GM21529 (cell line): ENCODE results near the gene MMP25.
"Not testable (repeated sequence)": the region's sequence is repeated elsewhere in the genome, so short reads cannot be mapped to it uniquely, and the experiment has no call there.

Experiments used
- ATAC-seq: cut with Tn5 transposase; IDR thresholded peaks from one replicate; pipeline ENCODE4 v1.9.1; 2021; ENCODE audit not compliant: unreplicated experiment

Gene MMP25

DNA sequence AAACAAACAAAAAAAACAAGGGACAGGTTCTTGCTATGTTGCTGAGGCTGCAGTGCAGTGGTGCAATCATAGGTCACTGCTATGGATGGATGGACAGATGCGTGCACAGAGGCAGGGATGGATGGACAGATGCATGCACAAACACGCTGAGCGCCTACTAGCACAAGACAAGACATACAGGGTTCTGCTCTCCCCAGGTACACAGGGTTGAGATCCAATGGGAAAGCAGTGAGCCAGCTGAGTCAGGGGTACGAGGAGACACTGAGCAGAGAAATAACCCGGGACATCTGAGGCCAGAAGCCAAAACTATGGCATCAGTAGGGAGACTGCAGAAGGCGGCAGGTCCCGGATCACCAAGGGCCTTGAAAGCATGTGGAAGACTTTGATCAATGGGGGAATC is 25.3 kb downstream of the MMP25 start:
- ATAC-seq = no peak

DNA sequence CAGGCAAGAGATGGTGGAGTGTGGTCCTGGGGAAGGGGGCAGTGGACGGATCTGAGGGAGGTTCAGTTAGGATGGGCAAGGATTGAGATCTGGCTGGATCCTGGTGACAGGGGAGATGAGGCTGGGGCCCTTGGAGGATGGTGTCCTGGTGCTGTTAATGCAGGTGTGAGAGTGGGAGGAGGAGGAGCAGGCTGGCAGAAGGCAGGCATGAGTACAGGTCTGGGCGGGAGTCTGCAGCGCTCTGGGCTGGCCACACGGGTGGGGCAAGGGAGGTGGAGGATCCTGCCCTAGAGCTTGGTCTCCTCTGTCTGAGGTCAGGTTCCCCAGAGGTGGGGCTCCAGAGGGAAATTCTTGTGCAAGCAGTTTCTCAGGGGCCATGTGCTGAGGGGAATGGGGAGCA is 25.8 kb downstream of the MMP25 start:
- not testable (repeated sequence) for ATAC-seq

- ATAC-seq = not testable (repeated sequence)
Measured at GRCh38 chr16:3072576-3073263, 26.4 kb downstream of the MMP25 start.

- no peak for ATAC-seq
Measured at GRCh38 chr16:3073448-3073847, 27.1 kb downstream of the MMP25 start.

GRCh38 chr16:3074860-3075522 is 28.6 kb downstream of the MMP25 start:
- peak; percentile 61 for ATAC-seq

- ATAC-seq = no peak
Measured at GRCh38 chr16:3075523-3075915, 29.2 kb downstream of the MMP25 start.

- not testable (repeated sequence) for ATAC-seq
Measured at GRCh38 chr16:3075946-3076345, 29.6 kb downstream of the MMP25 start.

GRCh38 chr16:3076577-3076976 is 30.2 kb downstream of the MMP25 start:
- ATAC-seq = no peak

DNA sequence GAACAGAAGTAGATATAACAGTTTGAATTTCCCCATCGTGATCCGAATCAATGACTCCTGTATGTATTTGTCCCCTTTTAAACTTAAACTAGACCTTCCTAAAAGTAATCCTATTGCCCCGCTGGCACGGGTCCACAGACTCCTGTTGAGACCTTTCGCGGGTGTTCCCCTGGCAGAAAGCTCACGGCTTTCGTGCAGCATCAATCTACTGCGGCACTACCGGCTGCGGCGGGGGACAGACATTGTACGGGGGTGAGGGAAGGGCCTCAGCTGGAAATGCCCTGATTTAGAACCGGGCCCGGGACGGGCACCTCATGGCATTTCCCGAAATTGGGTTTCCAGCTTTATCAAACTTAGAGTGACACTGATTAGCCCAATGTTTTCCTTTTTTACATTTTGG is 33.7 kb downstream of the MMP25 start:
- no peak for ATAC-seq

GRCh38 chr16:3081957-3082356 is 35.6 kb downstream of the MMP25 start:
- ATAC-seq = not testable (repeated sequence)

DNA sequence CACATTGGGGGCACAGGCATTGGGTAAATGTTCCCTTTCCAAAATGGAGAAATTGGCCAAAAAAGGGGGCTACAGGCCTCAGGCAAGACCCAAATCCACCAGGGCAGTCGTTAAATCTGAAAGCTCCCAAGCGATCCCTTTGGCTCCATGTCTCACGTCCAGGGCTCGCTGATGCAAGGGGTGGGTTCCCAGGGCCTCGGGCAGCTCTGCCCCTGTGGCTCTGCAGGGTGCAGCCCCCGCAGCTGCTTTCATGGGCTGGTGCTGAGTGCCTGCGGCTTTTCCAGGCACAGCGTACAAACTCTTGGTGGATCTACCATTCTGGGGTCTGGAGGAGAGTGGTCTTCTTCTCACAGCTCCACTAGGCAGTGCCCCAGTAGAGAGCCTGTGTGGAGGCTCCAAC is 37.0 kb downstream of the MMP25 start:
- ATAC-seq = not testable (repeated sequence)

GRCh38 chr16:3084491-3084890 is 38.1 kb downstream of the MMP25 start:
- ATAC-seq = no peak

DNA sequence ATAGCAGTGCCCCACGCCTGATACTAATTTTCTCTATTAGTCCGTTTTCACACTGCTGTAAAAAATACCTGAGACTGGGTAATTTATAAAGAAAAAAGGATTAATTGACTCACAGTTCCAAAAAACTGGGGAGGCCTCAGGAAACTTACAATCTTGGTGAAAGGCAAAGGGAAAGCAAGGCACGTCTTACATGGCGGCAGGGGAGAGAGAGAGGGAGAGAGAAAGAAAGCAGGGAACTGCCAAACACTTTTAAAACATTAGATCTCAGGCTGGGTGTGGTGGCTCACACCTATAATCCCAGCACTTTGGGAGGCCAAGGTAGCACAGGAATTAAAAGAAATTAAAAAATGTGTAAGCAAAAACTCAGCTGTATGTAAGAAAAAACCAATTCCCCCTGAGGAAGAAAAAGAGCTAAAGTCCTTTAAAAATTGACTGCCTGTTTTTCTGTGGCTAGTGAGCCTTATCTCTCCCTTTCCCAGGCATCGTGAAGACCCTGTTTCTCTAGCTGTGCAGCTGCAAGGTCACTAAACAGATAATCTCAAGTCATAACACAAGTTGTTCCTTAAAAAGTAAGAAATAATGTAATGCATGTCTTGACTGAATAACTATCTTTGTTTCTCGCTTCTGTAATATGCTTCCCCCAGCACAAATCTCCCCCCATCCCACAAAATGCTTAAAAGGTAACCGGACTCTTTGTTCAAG is 38.8 kb downstream of the MMP25 start:
- ATAC-seq = no peak

DNA sequence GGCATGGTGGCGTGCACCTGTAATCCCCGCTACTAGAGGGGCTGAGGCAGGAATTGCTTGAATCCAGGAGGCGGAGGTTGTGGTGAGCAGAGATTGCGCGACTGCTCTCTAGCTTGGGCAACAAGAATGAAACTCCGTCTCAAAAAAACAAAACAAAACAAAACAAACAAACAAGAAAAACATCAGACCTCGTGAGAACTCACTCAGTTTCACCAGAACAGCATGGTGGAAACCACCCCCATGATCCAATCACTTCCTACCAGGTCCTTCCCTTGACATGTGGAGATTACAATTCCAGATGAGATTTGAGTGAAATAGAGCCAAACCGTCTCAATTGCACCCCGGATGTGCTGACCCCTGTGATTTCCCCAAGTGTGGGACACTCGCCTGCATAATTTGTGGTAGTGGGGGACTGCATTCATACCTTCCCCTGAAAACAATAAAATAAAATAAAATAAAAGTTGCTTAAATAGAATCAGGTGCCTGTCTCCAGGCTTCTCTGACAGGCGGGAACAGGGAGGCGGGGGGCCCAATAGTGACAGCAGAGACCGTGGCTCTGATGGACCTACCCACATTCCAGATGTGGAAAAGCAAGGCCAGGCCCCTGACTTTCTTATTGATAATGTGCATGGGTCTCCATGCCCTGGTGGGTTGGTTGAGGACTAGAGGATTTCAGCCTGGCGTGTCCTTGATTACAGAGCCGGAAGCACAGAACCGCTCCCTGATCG is 39.7 kb downstream of the MMP25 start:
- no peak for ATAC-seq

DNA sequence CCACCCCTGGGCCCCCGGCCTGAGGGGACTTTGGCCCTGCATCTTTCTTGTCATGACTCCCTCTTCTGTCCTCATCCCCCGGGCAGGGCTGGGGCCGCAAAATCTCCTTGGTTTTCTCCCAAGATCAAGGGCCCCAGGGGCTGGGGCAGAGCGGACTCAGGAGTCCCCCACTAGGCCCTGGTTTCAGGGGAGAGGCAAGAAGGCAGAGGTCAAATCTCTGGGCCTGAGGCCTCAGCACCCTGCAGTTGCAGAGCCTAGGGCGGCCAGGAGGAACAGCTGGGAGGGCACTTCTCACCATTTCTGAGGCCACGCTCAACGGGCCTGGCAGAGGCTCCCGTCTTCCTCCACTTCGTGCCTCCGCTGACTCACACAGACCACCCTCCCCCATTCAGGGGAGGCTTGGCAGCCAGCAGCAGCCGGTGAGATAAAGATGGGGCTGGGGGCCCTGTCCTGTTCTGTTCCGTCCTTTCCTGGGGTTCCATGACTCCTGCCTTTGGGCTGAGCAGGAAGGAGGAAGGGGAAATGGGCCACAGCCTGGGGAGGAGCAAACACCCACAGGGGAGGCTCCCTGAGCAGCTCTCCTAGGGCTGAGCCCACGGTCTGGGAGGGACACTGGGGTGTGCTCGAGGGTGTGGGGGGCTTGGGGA is 40.4 kb downstream of the MMP25 start:
- no peak for ATAC-seq

DNA sequence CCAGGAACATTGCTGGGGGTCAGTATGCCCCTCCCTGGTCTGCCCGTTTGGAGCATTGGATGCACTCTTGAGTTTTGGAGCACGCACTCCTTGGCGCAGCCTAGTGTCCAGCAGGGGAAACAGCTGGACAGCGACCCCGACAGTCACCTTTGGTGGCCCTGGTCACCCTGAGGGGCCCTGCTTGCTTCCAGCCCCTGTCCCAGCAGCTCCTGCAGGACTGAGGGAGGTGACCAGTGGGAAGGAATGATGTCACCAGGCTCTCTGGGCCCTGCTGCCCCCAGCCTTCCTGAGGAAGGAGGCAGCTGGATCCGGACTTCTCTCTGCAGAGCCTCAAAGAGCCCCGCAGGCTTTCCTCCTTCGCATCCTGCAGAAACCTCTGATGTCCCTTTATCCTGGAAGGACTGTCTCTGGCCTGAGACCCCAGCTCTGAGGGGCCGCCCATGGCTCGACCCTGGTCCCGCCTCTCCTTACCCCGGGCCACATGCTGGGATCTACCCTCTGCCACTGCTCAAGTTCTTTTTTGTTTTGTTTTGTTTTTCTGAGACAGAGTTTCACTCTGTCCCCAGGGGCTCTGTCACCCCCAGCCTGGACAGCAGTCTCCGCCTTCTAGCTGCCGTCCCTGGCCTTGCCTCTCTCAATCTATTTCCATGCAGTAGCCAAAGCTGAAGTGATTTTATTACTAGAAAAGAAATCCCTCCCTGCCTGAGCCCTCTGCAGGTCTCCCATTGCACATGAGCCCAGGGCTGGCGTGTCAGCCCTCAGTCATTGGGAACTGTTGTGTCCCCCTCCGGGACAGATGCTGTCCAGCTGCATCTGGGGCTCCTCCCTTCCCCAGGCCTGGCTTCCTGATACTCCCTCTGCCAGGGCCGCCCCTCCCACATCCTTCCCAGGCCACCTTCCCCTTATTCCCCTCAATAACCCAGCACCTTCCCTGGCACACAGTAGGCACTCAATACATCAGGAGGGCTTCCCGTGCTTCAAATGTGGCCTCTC is 41.2 kb downstream of the MMP25 start:
- no peak for ATAC-seq

DNA sequence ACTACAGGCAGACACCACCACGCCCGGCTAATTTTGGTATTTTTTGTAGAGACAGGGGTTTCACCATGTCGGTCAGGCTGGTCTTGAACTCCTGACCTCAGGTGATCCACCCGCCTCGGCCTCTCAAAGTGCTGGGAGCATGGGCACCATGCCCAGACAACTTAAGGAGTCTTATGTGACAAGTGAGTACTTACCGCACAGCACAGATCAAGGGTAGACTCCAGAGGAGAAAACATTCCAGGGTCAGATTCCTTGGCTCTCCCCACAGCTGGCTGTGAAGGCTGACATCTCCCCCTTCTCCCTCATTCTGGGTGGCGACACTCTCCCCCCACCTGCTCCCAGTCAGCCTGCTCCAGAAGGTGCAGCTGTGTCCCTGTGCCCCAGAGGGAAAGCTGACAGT is 42.1 kb downstream of the MMP25 start:
- no peak for ATAC-seq

DNA sequence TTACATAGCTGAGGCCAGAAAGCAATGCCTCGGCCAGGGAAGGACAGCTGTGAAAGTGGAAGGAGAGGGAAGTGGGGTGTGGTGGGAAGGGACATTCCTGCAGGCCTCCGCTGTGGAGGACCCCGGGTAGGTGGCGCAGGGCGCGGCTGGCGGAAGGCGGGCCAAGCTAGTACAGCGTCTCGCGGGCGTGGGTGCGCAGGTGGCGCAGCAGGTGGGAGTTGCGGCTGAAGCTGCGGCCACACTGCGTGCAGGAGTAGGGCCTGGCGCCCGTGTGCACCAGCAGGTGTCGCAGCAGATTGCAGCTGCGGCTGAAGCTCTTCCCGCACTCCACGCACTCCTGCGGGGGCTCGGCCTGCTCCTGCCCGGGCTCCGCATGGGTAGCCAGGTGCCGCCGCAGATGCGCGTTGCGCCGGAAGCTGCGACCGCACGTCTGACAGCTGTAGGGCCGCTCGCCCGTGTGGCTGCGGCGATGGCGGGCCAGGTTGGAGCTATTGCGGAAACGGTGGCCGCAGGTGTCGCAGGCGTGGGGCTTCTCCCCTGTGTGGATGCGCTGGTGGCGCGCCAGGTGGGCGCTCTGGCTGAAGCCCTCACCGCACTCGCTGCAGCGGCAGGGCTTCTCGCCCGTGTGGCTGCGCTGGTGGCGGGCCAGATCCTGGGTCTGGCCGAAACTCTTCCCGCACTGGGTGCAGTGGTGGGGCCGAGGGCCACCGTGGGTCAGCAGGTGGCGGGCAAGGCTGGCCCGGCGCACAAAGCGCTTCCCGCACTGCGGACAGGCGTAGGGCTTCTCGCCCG is 42.8 kb downstream of the MMP25 start:
- ATAC-seq = no peak
